Measurements from ENCODE around the gene EXOC4. TPM values are rescaled to one million over a fixed set of nuclear protein-coding genes. Genes with fewer than 3 reads are reported as not detected.
"Not testable (repeated sequence)": the region's sequence is repeated elsewhere in the genome, so short reads cannot be mapped to it uniquely, and the experiment has no call there.

The EXOC4 gene
- total RNA-seq, 2 donors from 2014 or later, result 62.0 to 146 TPM

DNA sequence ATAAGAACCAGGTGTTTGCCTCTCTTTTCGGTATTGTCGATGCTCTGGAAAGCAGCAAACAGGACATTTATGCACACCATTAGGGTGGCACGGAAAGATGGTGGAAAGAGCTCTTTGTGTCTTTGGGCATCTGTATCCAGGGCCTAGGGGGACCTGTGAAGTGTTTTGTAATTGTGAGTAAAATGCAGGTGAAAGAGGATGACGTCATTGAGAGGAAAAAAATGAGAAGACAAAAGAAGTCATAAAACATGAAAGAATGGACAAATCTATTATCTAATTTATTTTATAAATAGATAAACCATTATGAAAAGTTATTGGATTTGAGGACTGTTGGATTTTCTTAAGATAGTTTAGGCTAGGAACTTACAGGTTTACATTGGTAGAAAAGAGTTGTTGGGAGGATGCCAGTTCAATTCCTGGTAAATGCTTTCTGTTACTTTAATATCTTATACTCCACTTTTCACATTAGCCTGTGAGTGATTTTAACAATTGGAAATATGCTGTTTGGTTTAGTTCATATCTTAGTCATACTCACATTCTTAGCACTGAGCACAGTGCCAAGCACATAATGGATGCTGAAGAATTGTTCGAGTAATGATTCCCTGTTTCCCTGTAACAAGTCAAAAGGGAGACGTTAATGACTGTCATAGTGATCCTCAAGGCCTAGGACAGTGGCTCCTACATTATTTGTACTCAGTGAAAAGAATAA lies 62.6 kb downstream of the EXOC4 start:
- H3K27me3 ChIP-seq, result no peaks in the 10 kb centered on the region
- H3K4me3 ChIP-seq, result no peak overlapping the region
- no peak for DNase-seq
- 92 to 95% methylated on average over 6 of the region's 6 CpGs for WGBS, 2 donors
- intact Hi-C loops (cut with DNase I), result no loop called here
- no peaks in the 10 kb centered on the region for H3K36me3 ChIP-seq (replicated peaks in 1 of 2; ENCODE audit: insufficient read depth in 1 of 2, low read depth in 2 of 2)
- no peaks in the 10 kb centered on the region for H3K9me3 ChIP-seq
- peaks cover 12% of the 10 kb centered on the region for H3K4me1 ChIP-seq
- no peak overlapping the region for H3K27ac ChIP-seq
- no peak for TF ChIP-seq POLR2A (IDR thresholded peaks at IDR 0.05)
- no peak for TF ChIP-seq CTCF (IDR thresholded peaks at IDR 0.05)
- no peak for ATAC-seq

- intact Hi-C loops (cut with DNase I), result no loop called here
- ATAC-seq, result no peak
Observed at GRCh38 chr7:133319842-133320241, 67.0 kb downstream of the EXOC4 start.

DNA sequence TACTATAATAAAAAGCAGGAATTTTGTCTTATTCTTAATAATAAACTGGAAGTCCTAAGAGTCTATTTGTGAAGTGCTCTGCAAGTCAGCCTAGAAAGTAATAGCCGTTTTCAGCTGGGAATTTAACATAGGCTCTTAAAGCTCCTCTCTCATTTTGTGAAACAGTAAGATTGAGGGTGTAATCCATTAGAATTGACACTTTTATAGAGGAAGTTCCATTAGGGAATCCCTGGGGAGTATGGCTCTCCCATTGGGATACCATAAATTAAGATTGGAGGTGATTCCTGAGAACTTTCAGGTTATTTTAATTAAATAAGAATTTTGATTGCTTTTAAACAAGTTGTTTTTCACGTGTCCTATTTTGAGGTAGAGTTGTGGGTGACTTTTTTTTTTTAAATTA lies 68.0 kb downstream of the EXOC4 start:
- TF ChIP-seq CTCF (IDR thresholded peaks at IDR 0.05), result no peak
- TF ChIP-seq POLR2A (IDR thresholded peaks at IDR 0.05), result no peak
- ATAC-seq (no peak), DNase-seq (no peak)
- Histone ChIP-seq H3K4me3 (no peak overlapping the region), H3K27me3 (no peaks in the 10 kb centered on the region), H3K9me3 (no peaks in the 10 kb centered on the region), H3K36me3 (replicated peaks in 1 of 2; ENCODE audit: insufficient read depth in 1 of 2, low read depth in 2 of 2) (peaks cover 0 to 2% of the 10 kb centered on the region in 2 donors), H3K4me1 (peaks cover 4% of the 10 kb centered on the region), H3K27ac (no peak overlapping the region)
- intact Hi-C loops (cut with DNase I), result no loop called here
- 90 to 95% methylated on average over 2 of the region's 2 CpGs for WGBS, 2 donors

More at GRCh38 chr7:133319842-133320241, 67.0 kb downstream of the EXOC4 start:
- no peak overlapping the region for H3K27ac ChIP-seq
- H3K4me3 ChIP-seq, result no peak overlapping the region
- no peaks in the 10 kb centered on the region for H3K9me3 ChIP-seq
- no peak for TF ChIP-seq POLR2A (IDR thresholded peaks at IDR 0.05)
- no peak for TF ChIP-seq CTCF (IDR thresholded peaks at IDR 0.05)
- WGBS, 2 donors, result 96 to 98% methylated on average over 2 of the region's 2 CpGs
- peaks cover 4% of the 10 kb centered on the region for H3K4me1 ChIP-seq
- peaks cover 0 to 2% of the 10 kb centered on the region in 2 donors for H3K36me3 ChIP-seq (replicated peaks in 1 of 2; ENCODE audit: insufficient read depth in 1 of 2, low read depth in 2 of 2)
- no peak for DNase-seq
- no peaks in the 10 kb centered on the region for H3K27me3 ChIP-seq

- intact Hi-C loops (cut with DNase I), result not testable (repeated sequence)
Observed at GRCh38 chr7:133321366-133321765, 68.5 kb downstream of the EXOC4 start.

GRCh38 chr7:133326745-133327144 lies 73.9 kb downstream of the EXOC4 start:
- H3K27me3 ChIP-seq; H3K4me1 ChIP-seq; H3K36me3 ChIP-seq (replicated peaks in 1 of 2; ENCODE audit: insufficient read depth in 1 of 2, low read depth in 2 of 2); H3K4me3 ChIP-seq; DNase-seq; H3K9me3 ChIP-seq; H3K27ac ChIP-seq; intact Hi-C loops (cut with DNase I); ATAC-seq: not testable (repeated sequence)
- 98 to 100% methylated on average over 1 to 8 of the region's 8 CpGs for WGBS, 2 donors

More at GRCh38 chr7:133321366-133321765, 68.5 kb downstream of the EXOC4 start:
- 90 to 95% methylated on average over 4 of the region's 4 CpGs for WGBS, 2 donors
- ATAC-seq; H3K27me3 ChIP-seq; H3K4me3 ChIP-seq; H3K4me1 ChIP-seq; H3K27ac ChIP-seq; H3K9me3 ChIP-seq; DNase-seq; H3K36me3 ChIP-seq (replicated peaks in 1 of 2; ENCODE audit: insufficient read depth in 1 of 2, low read depth in 2 of 2): not testable (repeated sequence)

DNA sequence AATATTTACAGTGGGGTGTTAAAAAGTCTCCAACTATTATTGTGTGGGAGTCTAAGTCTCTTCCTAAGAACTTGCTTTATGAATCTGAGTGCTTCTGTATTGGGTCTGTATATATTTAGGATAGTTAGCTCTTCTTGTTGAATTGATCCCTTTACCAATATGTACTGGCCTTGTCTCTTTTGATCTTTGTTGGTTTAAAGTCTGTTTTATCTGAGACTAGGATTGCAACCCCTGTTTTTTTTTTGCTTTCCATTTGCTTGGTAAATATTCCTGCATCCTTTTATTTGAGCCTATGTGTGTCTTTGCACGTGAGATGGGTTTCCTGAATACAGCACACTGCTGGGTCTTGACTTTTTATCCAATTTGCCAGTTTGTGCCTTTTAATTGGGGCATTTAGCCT lies 75.1 kb downstream of the EXOC4 start:
- H3K27me3 ChIP-seq; H3K9me3 ChIP-seq; H3K4me1 ChIP-seq; DNase-seq; H3K27ac ChIP-seq; H3K36me3 ChIP-seq (replicated peaks in 1 of 2; ENCODE audit: insufficient read depth in 1 of 2, low read depth in 2 of 2); intact Hi-C loops (cut with DNase I); H3K4me3 ChIP-seq; ATAC-seq: not testable (repeated sequence)
- 46 to 77% methylated on average over 1 of the region's 1 CpG for WGBS, 2 donors
